Osteoblast (primary cell): ENCODE measurements around the gene GPR156. TPM values are rescaled to one million over a fixed set of nuclear protein-coding genes. Genes with fewer than 3 reads are reported as not detected.
"Not testable (repeated sequence)": the region's sequence is repeated elsewhere in the genome, so short reads cannot be mapped to it uniquely, and the experiment has no call there.

ENCODE experiments used
- DNase-seq: peaks from one replicate; pipeline ENCODE4 v3.0.0; 2011; ENCODE audit warnings: low spot score, mixed read lengths; ENCODE audit not compliant: insufficient read length; ENCODE audit errors: missing footprints
- H2AFZ ChIP-seq: 2 replicates; pipeline ENCODE4 v1.6.0; 2011; ENCODE audit warnings: mild to moderate bottlenecking, low read length
- H3K27ac ChIP-seq: 2 replicates; pipeline ENCODE4 v1.5.1; 2011; ENCODE audit warnings: mild to moderate bottlenecking, low read depth, low read length, moderate library complexity
- H3K27me3 ChIP-seq: 2 replicates; pipeline ENCODE4 v1.6.0; 2012; ENCODE audit warnings: mild to moderate bottlenecking, control low read depth, inconsistent platforms, low read length, moderate library complexity; ENCODE audit not compliant: insufficient read depth
- H3K36me3 ChIP-seq: 2 replicates; pipeline ENCODE4 v1.5.1; 2011; ENCODE audit warnings: mild to moderate bottlenecking, low read length, control low read depth, moderate library complexity; ENCODE audit not compliant: insufficient read depth
- H3K4me1 ChIP-seq: 2 replicates; pipeline ENCODE4 v1.5.1; 2011; ENCODE audit warnings: mild to moderate bottlenecking, low read length, control low read depth, moderate library complexity; ENCODE audit not compliant: insufficient read depth
- H3K4me2 ChIP-seq: 2 replicates; pipeline ENCODE4 v1.6.0; 2011; ENCODE audit warnings: mild to moderate bottlenecking, low read length; ENCODE audit not compliant: insufficient read depth
- H3K4me3 ChIP-seq: fragments of 200-600 bp; sonication (generic); 3 replicates; pipeline ENCODE4 v1.5.1; 2012; ENCODE audit warnings: mild to moderate bottlenecking, low read length, inconsistent platforms; ENCODE audit not compliant: insufficient read depth
- H3K79me2 ChIP-seq: 2 replicates; pipeline ENCODE4 v1.6.0; 2012; ENCODE audit warnings: mild to moderate bottlenecking, low read length, control low read depth, inconsistent platforms; ENCODE audit not compliant: insufficient read depth
- H3K9me3 ChIP-seq: 2 replicates; pipeline ENCODE4 v1.5.1; 2011; ENCODE audit warnings: low read depth, low read length, control low read depth
- H4K20me1 ChIP-seq: 2 replicates; pipeline ENCODE4 v1.6.0; 2012; ENCODE audit warnings: mild to moderate bottlenecking, low read length, control low read depth; ENCODE audit not compliant: insufficient read depth
- total RNA-seq: library from RNA; depleted of rRNA; stranded (reverse); fragments of >200 nt; gene quantifications from 2 replicates; pipeline ENCODE4 v1.2.3, GENCODE V29; 2012
- TF ChIP-seq, protein P1 (sequence below): IDR thresholded peaks from 2 replicates; pipeline ENCODE4 v1.5.1; 2011; ENCODE audit warnings: mild to moderate bottlenecking, low read depth, low read length, moderate library complexity; ENCODE audit errors: extremely low read depth

The GPR156 gene
- total RNA-seq, 1 donor: 1.4 TPM

DNA sequence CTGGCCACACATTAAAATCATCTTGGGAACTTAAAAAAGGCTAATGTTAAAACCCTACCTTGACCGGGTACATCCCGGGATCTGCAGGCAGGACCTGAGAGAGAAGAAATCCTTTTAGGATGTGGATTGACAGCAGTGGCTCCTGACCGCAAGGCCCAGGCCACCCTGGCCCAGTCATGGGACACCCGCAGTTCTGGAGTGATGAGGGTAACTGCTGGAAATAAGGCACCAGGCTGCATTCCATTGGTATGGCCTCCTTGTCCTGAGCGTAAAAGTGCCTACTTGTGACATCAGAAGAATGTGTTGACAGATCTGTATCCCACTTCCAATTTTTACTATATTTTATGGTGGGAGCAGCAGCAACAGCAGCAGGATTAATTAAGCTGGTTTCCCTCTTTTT, 127.3 kb downstream of the GPR156 start:
- Histone ChIP-seq H4K20me1 (no peaks in the 10 kb centered on the region), H3K79me2 (no peaks in the 10 kb centered on the region), H3K27me3 (no peaks in the 10 kb centered on the region), H3K36me3 (no peaks in the 10 kb centered on the region), H3K27ac (no peak overlapping the region), H3K4me2 (no peak overlapping the region), H2AFZ (no peak overlapping the region), H3K9me3 (no peaks in the 10 kb centered on the region), H3K4me3 (no peak overlapping the region), H3K4me1 (peaks cover 24% of the 10 kb centered on the region)
- no peak for DNase-seq
- TF ChIP-seq, protein P1, sequence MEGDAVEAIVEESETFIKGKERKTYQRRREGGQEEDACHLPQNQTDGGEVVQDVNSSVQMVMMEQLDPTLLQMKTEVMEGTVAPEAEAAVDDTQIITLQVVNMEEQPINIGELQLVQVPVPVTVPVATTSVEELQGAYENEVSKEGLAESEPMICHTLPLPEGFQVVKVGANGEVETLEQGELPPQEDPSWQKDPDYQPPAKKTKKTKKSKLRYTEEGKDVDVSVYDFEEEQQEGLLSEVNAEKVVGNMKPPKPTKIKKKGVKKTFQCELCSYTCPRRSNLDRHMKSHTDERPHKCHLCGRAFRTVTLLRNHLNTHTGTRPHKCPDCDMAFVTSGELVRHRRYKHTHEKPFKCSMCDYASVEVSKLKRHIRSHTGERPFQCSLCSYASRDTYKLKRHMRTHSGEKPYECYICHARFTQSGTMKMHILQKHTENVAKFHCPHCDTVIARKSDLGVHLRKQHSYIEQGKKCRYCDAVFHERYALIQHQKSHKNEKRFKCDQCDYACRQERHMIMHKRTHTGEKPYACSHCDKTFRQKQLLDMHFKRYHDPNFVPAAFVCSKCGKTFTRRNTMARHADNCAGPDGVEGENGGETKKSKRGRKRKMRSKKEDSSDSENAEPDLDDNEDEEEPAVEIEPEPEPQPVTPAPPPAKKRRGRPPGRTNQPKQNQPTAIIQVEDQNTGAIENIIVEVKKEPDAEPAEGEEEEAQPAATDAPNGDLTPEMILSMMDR: no peak

DNA sequence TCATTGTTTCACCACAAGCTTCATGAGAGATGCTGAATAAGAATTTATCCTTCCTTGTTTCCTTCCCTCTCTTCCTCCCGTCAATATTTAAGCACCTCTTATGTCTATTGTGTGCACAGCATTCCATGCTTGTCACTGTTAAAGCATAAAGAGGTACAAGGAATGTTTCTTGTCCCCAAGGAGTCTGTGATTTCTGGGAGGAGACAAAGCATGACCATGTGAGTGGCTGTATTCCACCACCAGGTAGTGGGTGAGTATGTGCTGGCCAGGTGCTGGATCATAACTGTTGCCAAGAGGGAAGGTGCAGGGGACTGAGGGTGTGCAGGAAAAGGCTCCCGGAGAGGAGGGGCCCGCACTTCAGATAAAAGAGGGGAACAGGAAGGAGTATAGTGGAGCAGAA, 127.9 kb downstream of the GPR156 start:
- Histone ChIP-seq H3K9me3 (no peaks in the 10 kb centered on the region), H3K27me3 (no peaks in the 10 kb centered on the region), H3K27ac (no peak overlapping the region), H4K20me1 (no peaks in the 10 kb centered on the region), H2AFZ (no peak overlapping the region), H3K4me1 (peaks cover 24% of the 10 kb centered on the region), H3K36me3 (no peaks in the 10 kb centered on the region), H3K4me2 (no peak overlapping the region), H3K79me2 (no peaks in the 10 kb centered on the region), H3K4me3 (no peak overlapping the region)
- TF ChIP-seq, protein P1: no peak
- DNase-seq: no peak

DNA sequence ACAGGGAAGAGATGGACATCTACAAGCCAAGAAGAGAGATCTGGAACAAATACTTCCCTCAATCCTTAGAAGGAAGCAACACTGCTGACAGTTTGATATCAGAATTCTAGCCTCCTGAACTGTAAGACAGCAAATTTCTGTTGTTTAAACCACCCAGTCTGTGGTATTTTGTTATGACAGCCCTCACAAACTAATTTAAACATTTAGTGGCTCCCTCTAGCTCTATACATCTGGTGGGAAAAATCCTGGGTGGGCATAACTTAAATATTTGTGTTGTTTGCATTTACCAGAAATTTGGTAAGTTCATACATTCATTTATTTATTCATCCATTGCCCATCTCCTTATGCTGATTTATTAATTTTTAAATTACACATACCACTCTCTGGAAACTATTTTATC, 128.3 kb downstream of the GPR156 start:
- Histone ChIP-seq H3K27me3 (no peaks in the 10 kb centered on the region), H2AFZ (no peak overlapping the region), H3K4me2 (no peak overlapping the region), H3K36me3 (no peaks in the 10 kb centered on the region), H3K4me3 (no peak overlapping the region), H3K9me3 (no peaks in the 10 kb centered on the region), H3K4me1 (peaks cover 24% of the 10 kb centered on the region), H3K27ac (no peak overlapping the region), H3K79me2 (no peaks in the 10 kb centered on the region), H4K20me1 (no peaks in the 10 kb centered on the region)
- DNase-seq: no peak
- TF ChIP-seq, protein P1: no peak

DNA sequence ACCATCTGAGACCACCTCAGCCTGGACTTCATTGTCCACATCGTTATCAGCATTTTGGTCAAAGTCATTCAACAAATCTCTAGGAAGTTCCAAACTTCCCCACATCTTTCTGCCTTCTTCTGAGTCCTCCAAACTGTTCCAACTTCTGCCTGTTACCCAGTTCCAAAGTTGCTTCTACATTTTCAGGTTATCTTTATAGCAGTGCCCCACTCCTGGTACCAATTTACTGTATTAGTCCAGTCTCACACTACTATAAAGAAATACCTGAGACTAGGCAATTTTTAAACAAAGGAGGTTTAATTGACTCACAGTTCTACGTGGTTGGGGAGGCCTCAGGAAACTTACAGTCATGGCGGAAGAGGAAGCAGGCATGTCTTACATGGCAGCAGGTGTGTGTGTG, 129.3 kb downstream of the GPR156 start:
- not testable (repeated sequence) for H3K4me2 ChIP-seq, H3K27ac ChIP-seq, H3K4me3 ChIP-seq, DNase-seq, H4K20me1 ChIP-seq, H3K27me3 ChIP-seq, H3K36me3 ChIP-seq, H2AFZ ChIP-seq, H3K9me3 ChIP-seq, H3K79me2 ChIP-seq
- peaks cover 22% of the 10 kb centered on the region for H3K4me1 ChIP-seq

DNA sequence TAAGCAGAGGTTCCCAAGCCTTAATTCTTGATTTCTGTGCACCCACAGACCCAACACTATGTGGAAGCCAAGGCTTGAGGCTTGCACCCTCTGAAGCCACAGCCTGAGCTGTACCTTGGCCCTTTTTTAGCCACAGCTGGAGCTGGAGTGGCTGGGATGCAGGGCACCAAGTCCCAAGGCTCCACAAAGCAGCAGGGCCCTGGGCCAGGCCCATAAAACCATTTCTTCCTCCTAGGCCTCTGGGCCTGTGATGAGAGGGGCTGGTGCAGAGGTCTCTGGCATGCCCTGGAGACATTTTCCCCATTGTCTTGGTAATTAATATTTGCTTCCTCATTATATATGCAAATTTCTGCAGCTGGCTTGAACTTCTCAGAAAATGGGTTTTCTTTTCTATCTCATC, 129.9 kb downstream of the GPR156 start:
- TF ChIP-seq, protein P1: no peak
- Histone ChIP-seq H3K79me2 (no peaks in the 10 kb centered on the region), H2AFZ (no peak overlapping the region), H3K4me1 (peaks cover 18% of the 10 kb centered on the region), H3K4me3 (no peak overlapping the region), H3K27ac (no peak overlapping the region), H3K9me3 (no peaks in the 10 kb centered on the region), H3K4me2 (no peak overlapping the region), H3K36me3 (no peaks in the 10 kb centered on the region), H3K27me3 (no peaks in the 10 kb centered on the region), H4K20me1 (no peaks in the 10 kb centered on the region)
- no peak for DNase-seq
